Left ventricle myocardium inferior (tissue), 1 donor: Measurements from ENCODE around the gene OTUD3. TPM values are rescaled to one million over a fixed set of nuclear protein-coding genes. Genes with fewer than 3 reads are reported as not detected.

ENCODE experiments used
- DNase-seq: peaks from one replicate; pipeline ENCODE4 v3.0.0-alpha.2; 2020
- H3K27ac ChIP-seq: fragments of 200-600 bp; replicated peaks from 2 replicates; pipeline ENCODE4 v1.8.0; 2021
- H3K27me3 ChIP-seq: fragments of 200-600 bp; 2 replicates; pipeline ENCODE4 v1.8.0; 2021; ENCODE audit warnings: low read depth
- H3K36me3 ChIP-seq: fragments of 200-600 bp; 2 replicates; pipeline ENCODE4 v1.8.0; 2021
- H3K4me1 ChIP-seq: fragments of 200-600 bp; 2 replicates; pipeline ENCODE4 v1.8.0; 2021
- H3K4me3 ChIP-seq: fragments of 200-600 bp; 2 replicates; pipeline ENCODE4 v1.8.0; 2021; ENCODE audit warnings: mild to moderate bottlenecking, moderate library complexity
- H3K9me3 ChIP-seq: fragments of 200-600 bp; replicated peaks from 2 replicates; pipeline ENCODE4 v1.8.0; 2021
- intact Hi-C: fragments of 100-400 bp; cut with micrococcal nuclease; formaldehyde crosslinking; loops from one replicate; pipeline ENCODE4 v1.11.0; 2022
- long read RNA-seq: library from polyadenylated mRNA; unstranded; transcript quantifications from one replicate; pipeline ENCODE4 v2.0.0, GENCODE V29; 2021
- total RNA-seq: library from RNA; stranded (reverse); fragmentation: NEBNext Ultra II Directional; extraction: Animal tissue kit (Norgen Biotek cat#: 25700); gene quantifications from one replicate; pipeline ENCODE4 v1.2.1, GENCODE V29; 2021
- TF ChIP-seq, protein P1 (sequence below): fragments of 200-600 bp; IDR thresholded peaks from 2 replicates; pipeline ENCODE4 v1.8.0; 2021; ENCODE audit warnings: antibody characterized with exemption, mild to moderate bottlenecking, borderline replicate concordance
- donor health status: DM: no; HTN: yes; CAD: no; lungs with severe emphysema.

Gene OTUD3, protein sequence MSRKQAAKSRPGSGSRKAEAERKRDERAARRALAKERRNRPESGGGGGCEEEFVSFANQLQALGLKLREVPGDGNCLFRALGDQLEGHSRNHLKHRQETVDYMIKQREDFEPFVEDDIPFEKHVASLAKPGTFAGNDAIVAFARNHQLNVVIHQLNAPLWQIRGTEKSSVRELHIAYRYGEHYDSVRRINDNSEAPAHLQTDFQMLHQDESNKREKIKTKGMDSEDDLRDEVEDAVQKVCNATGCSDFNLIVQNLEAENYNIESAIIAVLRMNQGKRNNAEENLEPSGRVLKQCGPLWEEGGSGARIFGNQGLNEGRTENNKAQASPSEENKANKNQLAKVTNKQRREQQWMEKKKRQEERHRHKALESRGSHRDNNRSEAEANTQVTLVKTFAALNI
- total RNA-seq: 5.0 TPM
- long read RNA-seq, full-length matches to known transcripts: 1 of 3 reads
- long read RNA-seq, partial matches to known transcripts: 0 of 3 reads
- long read RNA-seq, other reads (novel, unspliced or antisense): 2 of 3 reads

DNA sequence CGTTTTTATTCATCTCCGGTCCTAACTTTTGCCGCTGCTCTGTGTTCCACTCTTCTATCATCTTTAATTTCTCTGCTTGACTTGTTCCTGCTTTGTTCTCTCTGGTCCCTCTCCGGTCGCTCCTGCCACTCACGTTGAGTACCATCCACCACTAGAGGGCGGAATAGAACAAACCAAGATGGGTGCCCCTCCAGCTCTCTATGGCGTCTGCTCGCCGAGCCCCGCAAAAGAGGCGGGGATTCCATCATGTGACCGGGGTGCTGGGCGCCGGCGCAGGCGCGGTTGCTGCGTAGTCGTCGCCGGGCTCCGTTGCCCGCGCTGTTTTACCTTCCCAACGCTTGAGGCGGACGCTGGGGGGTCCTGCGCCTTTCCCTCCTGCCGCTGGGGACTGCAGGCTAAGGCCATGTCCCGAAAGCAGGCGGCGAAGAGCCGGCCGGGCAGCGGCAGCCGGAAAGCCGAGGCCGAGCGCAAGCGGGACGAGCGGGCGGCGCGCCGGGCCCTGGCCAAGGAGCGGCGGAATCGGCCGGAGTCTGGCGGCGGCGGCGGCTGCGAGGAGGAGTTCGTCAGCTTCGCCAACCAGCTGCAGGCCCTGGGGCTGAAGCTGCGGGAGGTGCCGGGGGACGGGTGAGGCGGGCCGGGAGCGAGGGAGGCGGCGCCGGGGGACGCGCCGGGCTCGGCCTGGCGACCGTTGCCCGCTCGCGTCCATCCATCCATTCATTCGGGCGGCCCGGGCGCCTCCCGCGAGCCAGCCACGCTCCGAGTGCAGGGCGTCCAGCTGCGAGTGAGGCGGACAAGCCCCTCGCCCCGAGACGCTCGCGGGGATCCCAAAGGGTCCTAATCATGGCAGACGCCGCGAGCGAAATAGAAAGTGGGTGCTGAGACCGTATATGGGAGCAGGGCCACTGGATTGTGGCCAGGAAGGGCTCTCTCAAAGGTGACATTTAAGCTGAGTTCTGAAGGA lies at the start of gene OTUD3:
TSS of gene OTUD3 (plus strand) at position 285 of the 961 bp plus-strand sequence. CDS start at position 404, 119 bp downstream.
- Histone ChIP-seq H3K4me3 (peak within 1 kb of the TSS; percentile 97), H3K27me3 (peaks cover 14% of the 10 kb centered on the region), H3K4me1 (peaks cover 37% of the 10 kb centered on the region), H3K36me3 (no peaks in the 10 kb centered on the region), H3K27ac (peak within 1 kb of the TSS; percentile 95), H3K9me3 (no peaks in the 10 kb centered on the region)
- intact Hi-C loops: no loop called here
- peak; percentile 92 for DNase-seq
- TF ChIP-seq, protein P1, sequence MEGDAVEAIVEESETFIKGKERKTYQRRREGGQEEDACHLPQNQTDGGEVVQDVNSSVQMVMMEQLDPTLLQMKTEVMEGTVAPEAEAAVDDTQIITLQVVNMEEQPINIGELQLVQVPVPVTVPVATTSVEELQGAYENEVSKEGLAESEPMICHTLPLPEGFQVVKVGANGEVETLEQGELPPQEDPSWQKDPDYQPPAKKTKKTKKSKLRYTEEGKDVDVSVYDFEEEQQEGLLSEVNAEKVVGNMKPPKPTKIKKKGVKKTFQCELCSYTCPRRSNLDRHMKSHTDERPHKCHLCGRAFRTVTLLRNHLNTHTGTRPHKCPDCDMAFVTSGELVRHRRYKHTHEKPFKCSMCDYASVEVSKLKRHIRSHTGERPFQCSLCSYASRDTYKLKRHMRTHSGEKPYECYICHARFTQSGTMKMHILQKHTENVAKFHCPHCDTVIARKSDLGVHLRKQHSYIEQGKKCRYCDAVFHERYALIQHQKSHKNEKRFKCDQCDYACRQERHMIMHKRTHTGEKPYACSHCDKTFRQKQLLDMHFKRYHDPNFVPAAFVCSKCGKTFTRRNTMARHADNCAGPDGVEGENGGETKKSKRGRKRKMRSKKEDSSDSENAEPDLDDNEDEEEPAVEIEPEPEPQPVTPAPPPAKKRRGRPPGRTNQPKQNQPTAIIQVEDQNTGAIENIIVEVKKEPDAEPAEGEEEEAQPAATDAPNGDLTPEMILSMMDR: peak; percentile 94

DNA sequence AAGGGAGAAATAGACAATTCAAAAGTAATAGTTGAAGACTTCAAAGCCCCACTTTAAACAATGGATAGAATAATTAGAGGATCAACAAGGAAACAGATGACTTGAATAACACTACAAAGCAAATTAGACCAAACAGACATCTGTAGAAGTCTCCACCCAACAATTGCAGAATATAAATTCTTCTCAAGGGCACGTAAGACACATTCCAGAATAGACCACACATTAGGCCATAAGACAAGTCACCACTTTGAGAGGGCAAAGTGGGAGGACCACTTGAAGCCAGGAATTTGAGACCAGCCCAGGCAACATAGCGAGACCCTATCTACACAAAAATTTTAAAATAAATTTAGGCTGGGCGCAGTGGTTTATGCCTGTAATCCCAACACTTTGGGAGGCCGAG lies 46.6 kb upstream of the OTUD3 start:
- no peak overlapping the region for H3K4me3 ChIP-seq
- H3K9me3 ChIP-seq: peaks cover 7% of the 10 kb centered on the region
- intact Hi-C loops: no loop called here
- H3K27ac ChIP-seq: no peak overlapping the region
- no peak for DNase-seq
- TF ChIP-seq, protein P1: no peak
- peaks cover 46% of the 10 kb centered on the region for H3K27me3 ChIP-seq
- no peaks in the 10 kb centered on the region for H3K36me3 ChIP-seq
- no peaks in the 10 kb centered on the region for H3K4me1 ChIP-seq

DNA sequence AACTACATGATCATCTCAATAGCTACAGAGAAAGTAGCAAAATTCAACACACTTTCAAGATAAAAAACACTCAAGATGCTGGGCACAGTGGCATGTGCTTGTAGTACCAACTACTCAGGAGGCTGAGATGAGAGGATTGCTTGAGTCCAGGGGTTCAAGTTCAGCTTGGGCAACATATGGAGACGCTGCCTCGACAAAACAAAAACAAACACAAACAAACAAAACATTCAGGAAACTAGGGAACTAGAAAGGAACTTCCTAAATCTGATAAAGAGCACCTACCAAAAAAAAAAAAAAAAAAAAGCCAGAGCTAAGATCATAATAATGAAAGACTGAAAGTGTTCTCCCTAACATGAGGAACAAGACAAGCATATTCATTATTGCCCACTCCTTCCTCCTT lies 44.3 kb upstream of the OTUD3 start:
- peaks cover 23% of the 10 kb centered on the region for H3K27me3 ChIP-seq
- H3K4me3 ChIP-seq: no peak overlapping the region
- intact Hi-C loops: no loop called here
- H3K9me3 ChIP-seq: no peaks in the 10 kb centered on the region
- no peaks in the 10 kb centered on the region for H3K4me1 ChIP-seq
- DNase-seq: no peak
- TF ChIP-seq, protein P1: no peak
- no peak overlapping the region for H3K27ac ChIP-seq
- no peaks in the 10 kb centered on the region for H3K36me3 ChIP-seq

DNA sequence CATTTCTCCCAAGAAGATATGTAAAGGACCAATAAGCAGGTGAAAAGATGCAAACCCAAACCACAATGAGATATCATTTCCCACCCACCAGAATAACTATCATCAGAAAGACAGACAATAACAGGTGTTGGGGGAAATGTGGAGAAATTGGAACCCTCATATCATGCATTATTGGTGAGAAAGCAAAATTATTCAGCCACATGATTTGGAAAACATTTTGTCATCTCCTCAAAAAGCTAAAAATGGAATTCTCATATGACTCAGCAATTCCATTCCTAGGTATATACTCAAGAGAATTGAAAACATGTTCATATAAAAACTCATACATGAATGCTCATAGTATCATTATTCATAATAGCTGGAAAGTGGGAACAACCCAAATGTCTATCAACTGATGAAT lies 42.0 kb upstream of the OTUD3 start:
- Histone ChIP-seq H3K9me3 (no peaks in the 10 kb centered on the region), H3K36me3 (no peaks in the 10 kb centered on the region), H3K4me1 (no peaks in the 10 kb centered on the region), H3K4me3 (no peak overlapping the region), H3K27me3 (peaks cover 29% of the 10 kb centered on the region), H3K27ac (no peak overlapping the region)
- no peak for DNase-seq
- intact Hi-C loops: no loop called here
- TF ChIP-seq, protein P1: no peak

DNA sequence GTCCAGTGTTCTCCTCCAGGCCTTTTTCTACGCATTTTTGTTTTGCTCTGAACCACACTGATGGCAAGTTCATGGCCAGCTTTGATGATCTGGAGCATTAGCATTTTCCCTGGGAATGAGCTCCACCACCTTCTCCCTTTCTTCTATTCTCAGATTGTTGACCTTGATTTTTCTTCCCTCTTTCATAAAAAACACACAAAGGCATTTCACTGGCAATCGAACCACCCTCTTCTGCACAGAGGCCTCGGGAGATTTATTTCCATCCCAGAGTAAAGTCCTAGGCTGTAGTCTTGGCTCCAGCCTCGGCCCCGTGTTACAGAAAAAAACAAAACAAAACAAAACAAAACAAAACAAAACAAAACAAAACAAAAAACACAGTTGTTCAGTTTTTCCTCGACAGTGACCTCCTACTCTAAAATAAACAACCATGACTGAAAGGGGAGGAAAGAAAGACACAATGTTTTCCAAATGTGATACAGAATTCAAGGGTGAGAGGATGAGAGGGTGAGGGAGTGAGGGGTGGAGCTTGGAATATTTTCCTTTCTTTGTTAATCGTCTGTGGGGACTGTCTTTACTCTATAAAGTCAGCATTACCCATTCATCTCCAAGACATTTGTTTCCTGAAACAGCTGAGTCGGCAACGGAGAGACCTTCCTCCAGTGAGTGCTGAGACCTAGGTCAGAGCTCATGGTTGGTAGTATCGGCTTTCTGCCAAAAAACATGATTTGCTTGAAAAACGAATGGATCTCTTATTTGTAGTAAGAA lies 37.3 kb upstream of the OTUD3 start:
- Histone ChIP-seq H3K36me3 (no peaks in the 10 kb centered on the region), H3K27ac (no peak overlapping the region), H3K27me3 (peaks cover 44% of the 10 kb centered on the region), H3K4me1 (no peaks in the 10 kb centered on the region), H3K4me3 (no peak overlapping the region), H3K9me3 (no peaks in the 10 kb centered on the region)
- no peak for DNase-seq
- intact Hi-C loops: no loop called here
- TF ChIP-seq, protein P1: no peak
